HG03139 (cell line): ENCODE results near the gene ID3.
"Not testable (repeated sequence)": the region's sequence is repeated elsewhere in the genome, so short reads cannot be mapped to it uniquely, and the experiment has no call there.

Source experiments
- ATAC-seq: cut with Tn5 transposase; IDR thresholded peaks from one replicate; pipeline ENCODE4 v1.9.1; 2021; ENCODE audit not compliant: unreplicated experiment

The ID3 gene

DNA sequence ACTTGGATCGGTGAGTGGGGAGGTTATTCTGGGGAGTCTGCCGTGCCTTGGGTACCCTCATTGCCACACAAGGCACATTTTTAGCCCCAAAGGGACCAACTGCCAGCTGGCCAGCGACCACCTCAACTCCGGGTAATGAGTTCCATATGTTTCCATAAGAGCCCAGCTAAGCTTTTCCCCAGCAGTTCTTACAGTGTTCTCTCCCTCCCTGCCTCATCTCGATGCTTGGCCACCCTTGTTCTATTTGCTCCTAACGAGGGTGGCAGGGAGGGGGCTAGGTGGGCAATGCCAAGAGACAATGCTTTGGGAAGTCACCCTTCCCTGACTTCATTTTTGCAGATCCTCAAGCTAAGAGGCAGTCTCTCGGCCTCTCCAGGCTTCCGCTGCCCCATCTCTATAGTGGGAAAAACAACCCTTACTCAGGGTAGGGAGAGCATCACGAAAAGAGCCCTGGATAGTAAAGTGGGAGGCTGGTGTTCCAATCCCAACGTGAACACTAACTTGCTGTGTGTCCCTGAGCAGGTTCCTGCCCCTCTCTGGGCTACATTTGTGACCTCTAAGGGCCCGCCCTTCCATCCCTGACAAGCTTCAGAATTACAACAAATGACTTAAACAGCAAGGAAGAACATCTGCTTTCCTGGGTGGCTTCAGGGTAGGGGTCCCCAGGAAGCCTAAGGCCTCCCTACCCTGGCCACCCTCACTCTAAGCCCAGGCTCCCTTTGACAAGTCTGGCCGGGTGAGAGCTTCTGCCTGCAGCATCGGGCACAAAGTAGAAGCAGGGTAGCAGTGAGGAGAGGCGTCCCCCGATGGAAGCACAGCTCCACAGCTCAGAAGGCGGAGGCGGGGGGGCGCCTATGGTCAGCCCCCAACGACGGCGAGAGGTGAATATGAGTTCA lies 5.8 kb downstream of the ID3 start:
- no peak for ATAC-seq

DNA sequence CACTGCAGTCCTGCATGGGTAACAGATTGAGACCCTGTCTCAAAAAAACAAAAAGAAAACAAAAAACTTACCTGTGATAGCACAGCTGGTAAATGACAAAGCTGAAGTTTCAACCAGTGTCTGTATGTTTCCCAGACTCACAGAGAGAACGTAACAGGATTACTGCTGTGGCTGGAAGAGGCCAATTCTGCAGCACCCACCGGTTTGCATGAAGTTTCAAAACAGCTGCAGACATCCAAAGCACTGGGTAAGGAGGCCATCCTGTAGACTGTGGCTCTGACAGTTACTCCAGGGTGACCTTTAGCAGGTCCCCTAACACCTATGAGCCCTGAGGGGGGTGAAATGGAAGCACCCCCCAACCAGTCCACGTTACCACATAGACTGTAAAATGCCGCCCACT lies 7.5 kb downstream of the ID3 start:
- ATAC-seq, result no peak

DNA sequence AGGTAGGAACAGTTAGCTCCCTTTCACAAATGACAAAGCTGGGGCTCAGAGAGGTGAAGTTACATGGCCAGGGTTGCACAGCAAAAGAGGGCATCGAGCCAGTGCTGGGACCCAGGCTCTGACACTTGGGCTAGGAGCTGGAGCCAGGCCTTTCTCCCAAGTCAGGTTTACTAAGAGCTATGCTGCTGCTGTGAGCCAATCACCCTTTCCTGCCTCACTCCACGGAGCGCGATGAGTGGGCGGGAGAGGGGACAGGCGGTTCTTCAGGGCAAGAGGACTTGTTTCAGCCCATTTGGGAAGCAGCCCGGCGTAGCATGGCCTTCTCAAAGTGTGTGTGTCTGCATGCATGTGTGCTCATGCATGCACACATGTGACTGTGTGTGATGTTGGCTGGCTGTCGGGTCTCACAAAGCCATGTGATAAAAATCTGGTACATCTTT lies 10.6 kb downstream of the ID3 start:
- no peak for ATAC-seq

DNA sequence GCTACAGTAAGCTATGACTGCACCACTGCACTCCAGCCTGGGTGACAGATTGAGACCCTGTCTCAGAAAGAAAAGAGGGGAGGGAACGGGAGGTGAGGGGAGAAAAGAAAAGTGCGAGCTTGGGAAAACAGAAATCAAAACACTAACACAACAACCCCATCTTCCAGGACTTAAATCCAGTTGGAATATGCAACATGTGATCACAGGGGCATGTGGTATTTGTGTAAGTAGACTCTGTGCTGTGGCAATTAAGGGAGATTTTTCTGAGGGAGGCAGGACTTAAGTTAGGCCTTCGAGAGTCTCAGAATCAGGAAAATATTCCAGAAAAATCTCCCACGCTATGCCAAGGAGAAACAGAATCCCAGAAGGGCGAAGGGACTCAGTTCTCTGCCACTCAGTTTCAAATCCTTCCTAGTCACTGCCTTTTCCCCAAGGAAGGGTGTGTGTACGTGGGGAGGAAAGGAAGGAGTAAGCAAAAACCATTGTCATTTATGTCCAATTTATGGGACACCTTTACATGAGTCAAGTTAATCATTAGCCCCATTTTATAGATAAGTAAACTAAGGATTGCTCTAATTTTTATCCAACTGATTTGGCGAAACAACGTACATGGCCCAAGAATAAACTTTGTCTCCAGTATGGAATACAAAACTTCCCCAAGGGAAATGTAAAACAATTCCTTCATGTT lies 12.3 kb downstream of the ID3 start:
- no peak for ATAC-seq

DNA sequence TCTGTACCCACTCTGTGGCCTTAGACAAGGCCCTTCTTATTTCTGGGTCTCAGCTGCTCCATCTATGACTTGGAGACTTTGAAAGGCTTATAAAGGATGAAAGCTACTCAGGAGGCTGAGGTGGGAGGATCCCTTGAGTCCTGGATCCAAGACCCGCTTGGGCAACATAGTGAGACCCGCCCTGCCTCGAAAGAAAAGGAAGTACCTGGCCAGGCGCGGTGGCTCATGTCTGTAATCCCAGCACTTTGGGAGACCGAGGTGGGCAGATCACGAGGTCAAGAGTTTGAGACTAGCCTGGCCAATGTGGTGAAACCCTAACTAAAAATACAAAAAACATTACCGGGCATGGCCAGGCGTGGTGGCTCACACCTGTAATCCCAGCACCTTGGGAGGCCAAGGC lies 13.4 kb downstream of the ID3 start:
- ATAC-seq, result no peak

DNA sequence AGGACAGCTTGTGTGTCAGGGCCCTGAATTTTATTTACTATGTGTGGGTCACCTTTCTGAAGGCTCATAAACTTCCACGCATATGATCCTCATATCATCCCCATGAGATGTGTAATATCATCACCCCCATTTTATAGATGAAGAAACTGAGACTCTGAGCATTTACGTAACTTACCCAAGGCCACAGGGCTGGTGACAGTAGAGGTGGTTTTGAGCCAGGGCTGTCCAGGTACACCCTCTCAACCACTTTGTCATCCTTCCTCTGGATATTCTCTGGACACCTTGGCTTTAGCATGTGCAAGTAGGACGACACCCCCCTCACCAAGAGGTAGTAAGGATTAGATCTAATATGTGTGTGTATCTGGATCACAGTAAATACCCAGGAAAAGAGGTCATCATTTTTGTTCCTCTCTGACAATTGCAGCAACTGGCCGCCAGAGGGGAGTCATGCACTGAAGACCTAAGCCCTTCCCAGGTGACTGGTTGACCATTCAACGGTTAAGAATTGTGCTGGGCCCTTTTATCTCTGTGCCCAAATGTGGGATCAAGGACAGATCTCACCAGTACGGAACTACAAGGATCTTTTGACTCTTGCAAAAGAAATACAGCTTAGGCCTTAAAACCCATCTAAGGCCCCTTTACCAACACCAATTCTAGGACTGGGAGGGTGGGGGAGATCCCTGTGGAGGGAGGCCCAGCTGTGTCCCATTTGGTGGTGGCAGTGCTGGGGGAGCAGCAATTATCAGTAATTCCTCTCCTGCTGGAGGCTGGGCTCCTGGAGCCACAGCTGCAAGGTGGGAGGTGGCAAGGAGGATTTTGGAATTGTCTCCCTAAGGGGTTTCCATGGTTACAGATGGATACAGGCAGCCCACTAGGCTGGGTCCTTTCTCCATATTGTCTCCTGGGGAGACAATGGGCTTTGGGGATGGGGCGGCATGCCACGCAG lies 14.6 kb downstream of the ID3 start:
- no peak for ATAC-seq

DNA sequence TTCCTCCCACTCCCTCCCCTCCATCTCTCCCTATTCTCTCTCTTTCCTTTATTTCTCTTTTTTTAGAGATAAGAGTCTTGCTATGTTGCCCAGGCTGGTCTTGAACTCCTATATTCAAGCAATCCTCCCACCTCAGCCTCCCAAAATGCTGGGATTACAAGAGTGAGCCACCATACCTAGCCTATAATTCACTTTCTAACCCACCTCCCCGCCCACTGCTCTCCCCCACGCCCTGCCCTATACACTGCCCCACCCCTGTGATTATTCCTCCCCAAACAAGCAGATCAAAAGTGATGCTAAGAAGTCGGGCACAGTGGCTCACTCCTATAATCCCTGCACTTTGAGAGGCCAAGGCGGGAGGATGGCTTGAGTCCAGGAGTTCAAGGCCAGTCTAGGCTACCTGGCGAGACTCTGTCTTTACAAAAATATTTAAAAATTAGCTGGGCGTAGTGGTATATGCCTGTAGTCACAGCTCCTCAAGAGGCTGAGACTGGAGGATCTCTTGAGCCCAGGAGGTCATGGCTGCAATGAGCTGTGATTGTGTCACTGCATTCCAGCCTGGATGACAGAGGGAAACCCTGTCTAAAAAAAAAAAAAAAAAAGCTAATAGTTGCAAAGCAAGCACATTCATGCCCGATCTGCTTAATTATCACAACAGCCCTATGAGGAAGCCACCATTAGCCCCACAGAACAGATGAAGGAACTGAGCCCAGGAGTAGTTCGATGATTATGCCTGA lies 15.4 kb downstream of the ID3 start:
- ATAC-seq, result no peak

DNA sequence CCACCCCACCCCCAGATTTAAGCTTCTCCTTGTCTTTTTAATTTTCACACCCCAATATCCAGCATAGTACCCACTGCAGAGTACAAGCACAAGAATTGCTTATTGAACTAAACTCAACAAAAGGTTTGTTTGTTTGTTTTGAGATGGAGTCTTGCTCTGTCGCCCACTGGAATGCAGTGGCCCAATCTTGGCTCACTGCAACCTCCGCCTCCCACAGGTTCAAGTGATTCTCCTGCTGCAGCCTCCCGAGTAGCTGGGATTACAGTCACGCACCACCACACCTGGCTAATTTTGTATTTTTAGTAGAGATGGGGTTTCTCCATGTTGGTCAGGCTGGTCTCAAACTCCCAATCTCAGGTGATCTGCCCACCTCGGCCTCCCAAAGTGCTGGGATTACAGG lies 16.4 kb downstream of the ID3 start:
- ATAC-seq, result not testable (repeated sequence)

DNA sequence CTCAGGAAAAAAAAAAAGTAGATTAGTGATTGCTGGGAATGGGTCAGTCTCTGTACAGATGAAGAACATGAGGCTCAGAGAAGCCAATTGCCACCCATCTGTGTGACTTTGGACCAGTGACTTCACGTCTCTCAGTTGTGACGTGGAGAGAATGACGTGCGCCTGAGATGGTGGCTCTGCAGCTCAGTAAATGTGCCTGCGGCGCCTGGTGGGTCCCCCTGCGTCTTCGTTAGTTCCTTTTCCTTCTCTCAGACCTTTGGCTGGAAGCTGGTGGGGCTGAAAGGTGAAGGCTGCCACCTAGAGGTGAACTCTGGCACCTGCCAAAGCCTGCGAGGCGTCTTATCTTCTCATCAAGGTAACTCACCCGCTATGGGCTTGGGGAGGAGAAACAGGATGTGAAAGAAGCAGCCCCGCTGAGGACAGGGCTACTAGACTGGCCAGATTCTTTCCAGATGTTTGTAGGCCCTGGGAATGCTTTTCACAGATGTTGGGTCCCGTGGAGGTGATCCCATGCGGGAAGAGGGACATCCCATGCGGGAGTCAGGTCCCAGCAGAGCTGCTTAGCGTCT lies 19.5 kb downstream of the ID3 start:
- peak; percentile 80 for ATAC-seq

DNA sequence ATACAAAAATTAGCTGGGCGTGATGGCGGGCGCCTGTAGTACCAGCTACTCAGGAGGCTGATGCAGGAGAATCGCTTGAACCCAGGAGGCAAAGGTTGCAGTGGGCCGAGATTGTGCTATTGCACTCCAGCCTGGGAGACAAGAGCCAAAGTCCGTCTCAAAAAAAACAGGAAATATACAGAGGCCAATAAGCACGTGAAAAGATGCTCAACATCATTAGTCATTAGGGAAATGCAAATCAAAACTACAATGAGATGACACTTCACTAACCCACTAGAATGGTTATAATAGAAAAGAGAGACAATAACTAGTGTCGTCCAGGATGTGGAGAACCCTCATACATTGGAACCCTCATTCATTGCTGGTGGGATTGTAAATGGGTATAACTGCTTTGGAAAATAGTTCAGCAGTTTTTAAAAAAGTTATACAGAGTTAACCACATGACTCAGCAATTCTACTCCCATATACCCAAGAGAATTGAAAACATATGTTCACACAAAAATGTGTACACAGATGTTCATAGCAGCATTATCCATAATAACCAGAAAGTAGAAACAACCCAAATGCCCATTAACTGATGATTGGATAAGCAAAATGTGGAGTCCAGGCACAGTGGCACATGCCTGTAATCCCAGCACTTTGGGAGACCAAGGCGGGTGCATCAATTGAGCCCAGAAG lies 21.9 kb downstream of the ID3 start:
- no peak for ATAC-seq

DNA sequence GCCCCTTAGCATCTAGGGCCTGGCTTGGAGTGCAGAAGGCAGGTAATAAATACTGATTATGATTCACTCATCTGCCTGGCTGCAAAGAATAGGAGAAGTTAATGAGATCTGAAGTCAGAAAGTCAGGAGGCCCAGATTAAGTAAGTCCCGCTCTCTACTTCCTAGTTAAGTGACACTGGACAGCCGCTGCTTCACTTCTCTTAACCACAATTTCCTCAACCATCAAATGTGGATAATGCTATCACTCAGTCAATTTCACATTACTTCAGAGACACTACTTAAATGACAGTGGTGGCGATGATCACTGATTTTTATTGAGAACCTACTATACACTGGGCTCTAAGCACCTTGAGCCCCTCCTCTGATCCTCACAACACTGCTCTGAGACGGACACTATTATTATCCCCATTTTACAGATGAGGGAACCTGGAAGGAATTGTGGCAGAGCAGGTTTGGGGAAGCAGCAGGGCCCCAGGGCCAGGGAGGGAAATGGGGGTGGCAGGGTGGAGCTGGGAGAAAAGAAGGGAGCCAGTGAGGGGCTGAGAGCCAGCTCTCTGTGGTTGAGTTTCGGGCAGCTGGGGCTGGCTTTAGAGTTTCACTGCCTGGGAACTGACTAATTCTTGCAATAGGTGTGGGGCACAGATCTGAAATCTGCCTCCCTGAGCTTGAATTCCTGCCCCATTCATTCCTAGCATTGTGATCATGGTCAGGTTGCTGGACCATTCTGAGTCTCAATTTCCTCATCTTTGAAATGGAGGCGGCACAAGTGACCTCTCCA lies 25.9 kb downstream of the ID3 start:
- no peak for ATAC-seq

DNA sequence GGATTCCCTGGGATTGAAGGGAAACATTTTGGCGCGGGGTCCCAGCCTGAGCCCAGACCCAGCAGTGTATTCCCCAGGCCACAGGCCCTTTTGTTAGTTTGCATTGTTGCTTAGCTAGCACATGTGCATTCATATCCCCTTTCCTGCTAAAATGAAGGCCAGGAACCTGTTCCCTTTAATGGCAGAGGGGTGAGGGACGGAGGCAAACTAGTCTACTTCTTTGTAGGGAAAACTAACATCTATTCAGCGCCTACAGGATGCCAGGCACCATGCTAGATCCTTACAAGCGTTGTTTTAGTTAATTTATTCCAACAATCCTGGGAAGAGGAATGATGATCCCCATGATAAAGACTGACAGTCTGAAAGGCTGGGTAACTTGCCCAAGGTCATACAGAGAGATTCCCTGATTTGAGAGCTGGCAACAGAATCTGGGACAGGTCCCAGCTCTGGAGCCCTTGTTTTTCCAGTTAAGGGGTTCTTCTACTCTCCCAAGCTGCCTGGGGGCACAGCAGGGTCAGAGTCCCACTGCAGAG lies 27.7 kb downstream of the ID3 start:
- ATAC-seq, result no peak

DNA sequence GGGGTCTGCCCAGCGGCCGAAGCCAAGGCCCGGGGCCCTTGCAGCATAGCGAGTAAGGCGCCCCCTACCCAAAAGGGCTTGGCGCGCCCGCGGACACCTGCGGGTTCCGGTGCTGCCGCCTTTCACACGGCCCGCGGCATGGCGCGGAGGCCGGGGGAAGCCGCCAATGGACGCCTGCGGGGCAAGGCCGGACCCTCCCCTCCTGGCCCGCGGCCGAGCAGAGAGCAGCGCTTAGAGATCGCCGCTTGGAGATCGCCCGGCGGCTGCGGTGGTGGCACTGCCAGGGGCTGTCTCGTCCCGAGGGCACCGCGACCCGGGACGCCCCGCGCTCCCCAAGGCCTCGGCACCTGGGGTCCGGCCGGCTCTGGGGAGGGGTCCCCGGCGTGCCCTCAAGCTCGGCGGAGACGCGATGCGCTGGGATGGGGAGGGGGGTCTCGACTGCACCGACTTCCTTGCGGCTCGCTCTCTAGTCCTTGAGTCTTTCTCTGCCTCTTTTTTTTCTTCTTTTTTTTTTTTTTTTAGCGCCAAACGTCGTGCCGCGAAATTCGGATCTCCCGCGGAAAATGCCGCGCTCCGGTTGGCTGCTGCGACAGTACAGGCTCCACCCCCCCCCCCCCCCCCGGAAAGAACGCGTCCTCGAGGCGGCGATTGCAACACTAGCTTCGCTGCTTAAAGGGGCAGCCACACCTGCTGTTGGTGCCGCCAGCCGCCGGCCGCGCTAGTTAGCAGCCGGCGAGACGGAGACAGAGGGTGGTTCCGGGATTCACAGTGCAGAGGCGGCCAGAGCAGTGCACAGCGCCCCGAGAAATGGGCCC lies 28.3 kb downstream of the ID3 start, which contains the start of gene E2F2:
TSS of gene E2F2 (minus strand) at position 487 of the 815 bp plus-strand sequence. CDS start at position 47, 440 bp downstream.
- peak; percentile 50 for ATAC-seq

DNA sequence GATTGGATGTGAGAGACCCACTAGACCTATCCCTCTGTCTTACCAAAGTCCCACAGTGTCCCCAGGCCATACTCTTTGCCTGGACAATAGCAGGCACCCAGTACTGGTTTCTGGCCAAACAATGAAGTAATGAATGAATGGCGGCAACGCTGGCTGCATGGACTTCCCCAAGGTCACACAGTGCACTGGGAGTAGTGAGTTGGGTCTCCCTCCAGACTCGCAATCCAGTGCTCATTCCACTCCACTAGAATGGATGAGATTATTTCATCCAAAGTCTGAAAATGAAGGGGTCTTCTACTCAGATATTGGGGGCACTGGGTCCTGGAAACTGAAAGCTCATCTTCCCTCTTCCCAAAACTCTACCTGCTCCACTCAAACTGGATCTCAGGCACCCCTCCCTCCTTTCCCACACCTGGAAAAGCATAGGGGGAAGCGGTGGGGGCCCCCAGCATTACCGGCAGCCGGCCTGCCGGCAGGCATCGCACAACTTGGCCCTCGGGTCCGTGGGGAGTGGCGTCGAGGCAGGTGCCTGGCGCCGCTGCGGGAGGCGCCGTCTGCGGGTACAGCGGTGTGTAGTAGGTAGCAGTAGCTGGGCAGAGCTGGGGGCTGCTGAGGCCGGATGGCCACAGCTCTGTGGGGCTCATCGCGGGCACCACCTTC lies 29.1 kb downstream of the ID3 start:
- no peak for ATAC-seq

DNA sequence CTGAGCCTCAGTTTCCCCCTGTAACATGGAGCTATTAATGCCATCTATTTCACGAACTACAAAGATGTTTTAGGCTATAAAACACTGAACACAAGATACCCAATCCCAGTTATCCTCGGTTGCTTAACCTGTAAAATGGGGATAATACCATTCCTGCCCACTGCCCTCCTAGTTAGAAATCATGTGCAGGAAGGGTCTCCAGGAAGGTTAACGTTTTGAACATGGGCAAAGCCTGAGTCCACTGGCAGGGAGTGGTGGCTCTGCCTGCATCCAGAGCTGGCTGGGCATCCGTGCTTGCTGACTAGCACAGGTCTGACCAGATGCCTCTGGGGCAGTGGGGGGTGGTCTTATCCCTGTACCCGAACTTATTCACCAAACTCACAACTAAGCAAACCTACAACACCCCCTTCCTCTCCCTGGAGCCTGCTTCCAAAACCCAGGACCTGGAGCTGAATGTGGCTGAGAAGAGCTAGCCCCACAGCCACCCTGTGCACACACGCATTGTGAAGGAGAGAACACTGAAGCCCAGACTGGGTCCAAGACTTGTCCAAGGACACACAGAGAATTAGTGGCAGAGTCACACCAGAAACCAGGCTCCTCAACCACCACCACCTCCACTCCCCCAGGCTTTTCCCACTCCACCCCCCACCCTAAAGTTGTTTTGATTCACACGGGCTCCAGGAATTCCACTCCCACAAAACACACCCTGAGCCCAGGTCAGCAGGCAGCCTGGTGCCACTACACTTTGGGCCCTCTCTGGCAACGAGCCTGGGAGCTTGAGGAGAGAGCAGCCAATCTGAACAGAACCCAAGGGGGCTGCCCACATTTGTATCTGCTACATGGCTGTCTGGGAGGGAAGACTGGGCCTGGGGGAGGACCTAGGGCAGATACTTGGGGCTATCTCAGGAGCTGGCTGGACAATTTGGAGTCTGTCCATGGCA lies 29.9 kb downstream of the ID3 start:
- ATAC-seq, result no peak
